Gastrocnemius medialis (tissue), 4 donors: ENCODE data around the gene PYGL. TPM values are rescaled to one million over a fixed set of nuclear protein-coding genes. Genes with fewer than 3 reads are reported as not detected.
"Not testable (repeated sequence)": the region's sequence is repeated elsewhere in the genome, so short reads cannot be mapped to it uniquely, and the experiment has no call there.

Source experiments
- ATAC-seq, 2 donors: fragments of 150-250 bp; one replicate each; pipeline ENCODE4 v1.9.1; 2016
- DNase-seq, 2 donors: peaks; one replicate each; pipeline ENCODE4 v3.0.0-alpha.2; 2019
- H3K27ac ChIP-seq, 4 donors: fragments of 200-600 bp; sonication (generic); 1 replicate in 1 of 4; 2 replicates in 3 of 4; pipeline ENCODE4 v1.5.1; 2016 to 2018; ENCODE audit warnings: mild to moderate bottlenecking in 2 of 4, moderate library complexity in 1 of 4
- H3K27me3 ChIP-seq, 3 donors: fragments of 200-600 bp; sonication (generic) in 2 of 3; 1 replicate in 1 of 3; 2 replicates in 2 of 3; pipeline versions ENCODE4 v1.5.1 to v1.6.0; 2016 to 2019; ENCODE audit warnings: mild to moderate bottlenecking in 1 of 3, moderate library complexity in 1 of 3
- H3K36me3 ChIP-seq, 2 donors: fragments of 200-600 bp; sonication (generic) in 1 of 2; one replicate each; pipeline ENCODE4 v1.5.1; 2017 to 2018
- H3K4me1 ChIP-seq, 2 donors: fragments of 200-600 bp; sonication (generic) in 1 of 2; one replicate each; pipeline ENCODE4 v1.5.1; 2016 to 2017; ENCODE audit warnings: mild to moderate bottlenecking in 2 of 2
- H3K4me3 ChIP-seq, 4 donors: fragments of 200-600 bp; sonication (generic) in 3 of 4; 1 replicate in 1 of 4; 2 replicates in 3 of 4; pipeline ENCODE4 v1.5.1; 2016 to 2019; ENCODE audit warnings: mild to moderate bottlenecking in 2 of 4
- H3K9me3 ChIP-seq, 3 donors: fragments of 200-600 bp; sonication (generic) in 2 of 3; 1 replicate in 1 of 3; 2 replicates in 2 of 3; pipeline ENCODE4 v1.5.1; 2016 to 2019
- POLR2A ChIP-seq, 2 donors: fragments of 450-650 bp; IDR thresholded peaks; one replicate each; pipeline ENCODE4 v1.6.1; 2017; ENCODE audit warnings: antibody characterized with exemption in 2 of 2, mild to moderate bottlenecking in 2 of 2, moderate library complexity in 2 of 2
- in situ Hi-C, 4 donors: fragments of 200-750 bp; cut with MboI; loops; one replicate each; pipeline versions ENCODE4 v1.15.0 to v1.8.0; 2017; ENCODE audit warnings: low sequenced_read_pairs in 4 of 4
- intact Hi-C: fragments of 100-400 bp; cut with DNase I; formaldehyde crosslinking; loops from one replicate; pipeline ENCODE4 v1.15.1; 2023; ENCODE audit warnings: low total_unique reads
- total RNA-seq, 4 donors: library from RNA; depleted of rRNA; stranded (reverse); fragments of >200 nt; gene quantifications; one replicate each; pipeline versions ENCODE4 v1.1.0 to v1.2.3, GENCODE V29; 2016
- TF ChIP-seq, protein P1 (sequence below), 5 experiments: fragments of 450-650 bp in 3 of 5; fragments of 200-600 bp in 2 of 5; sonication (generic) in 2 of 5; IDR thresholded peaks in 4 of 5; conservative IDR thresholded peaks in 1 of 5; 1 replicate in 4 of 5; 2 replicates in 1 of 5; pipeline ENCODE4 v1.5.1; 2016 to 2019; ENCODE audit warnings: antibody characterized with exemption in 5 of 5, mild to moderate bottlenecking in 3 of 5, moderate library complexity in 3 of 5

PYGL gene
- total RNA-seq, 4 donors from 2014 or later: 4.8 to 8.6 (median 6.4) TPM

DNA sequence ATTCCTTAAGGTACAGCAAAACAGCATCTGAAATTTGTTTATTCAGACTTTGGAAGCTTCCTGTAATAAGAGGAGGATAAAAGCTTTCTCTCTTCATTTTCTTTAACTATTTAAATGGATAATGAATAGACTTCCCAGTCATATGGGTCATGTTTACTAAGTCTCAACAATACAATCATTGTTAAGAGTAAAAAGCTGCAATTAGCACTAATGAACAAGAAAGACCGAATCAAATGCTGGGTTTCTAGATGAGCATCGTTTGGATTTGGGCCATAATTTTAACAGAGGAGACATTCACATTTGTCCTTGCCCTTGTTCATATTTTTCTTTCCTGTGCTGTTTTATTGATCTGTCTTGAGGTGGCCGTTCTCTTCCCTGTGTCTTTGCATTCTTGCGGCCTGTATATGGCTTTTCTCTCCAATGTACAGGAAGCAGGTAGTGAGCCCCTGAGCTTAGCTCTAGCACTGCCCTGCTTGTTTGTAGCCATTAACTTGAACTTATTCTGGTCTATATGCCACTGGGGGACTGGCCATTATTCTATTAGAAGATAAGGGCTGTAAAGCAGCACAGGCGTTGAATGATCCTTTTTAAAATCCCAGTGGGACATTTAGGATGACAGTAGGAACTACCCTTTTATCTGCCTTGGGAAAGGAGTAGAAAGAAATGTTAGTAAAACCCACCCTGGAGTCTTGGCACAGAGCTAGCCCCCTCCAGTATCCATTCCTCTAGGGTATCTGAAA is 37.8 kb downstream of the PYGL start:
- no peaks in the 10 kb centered on the region for H3K9me3 ChIP-seq
- H3K36me3 ChIP-seq: peaks cover 0 to 19% of the 10 kb centered on the region in 2 donors
- ATAC-seq (no peak), DNase-seq (no peak)
- no peak overlapping the region for H3K27ac ChIP-seq
- H3K4me3 ChIP-seq: no peak overlapping the region
- intact Hi-C loops (no loop called here), in situ Hi-C loops (no loop called here)
- TF ChIP-seq POLR2A (IDR thresholded peaks at IDR 0.05): no peak
- TF ChIP-seq, protein P1, sequence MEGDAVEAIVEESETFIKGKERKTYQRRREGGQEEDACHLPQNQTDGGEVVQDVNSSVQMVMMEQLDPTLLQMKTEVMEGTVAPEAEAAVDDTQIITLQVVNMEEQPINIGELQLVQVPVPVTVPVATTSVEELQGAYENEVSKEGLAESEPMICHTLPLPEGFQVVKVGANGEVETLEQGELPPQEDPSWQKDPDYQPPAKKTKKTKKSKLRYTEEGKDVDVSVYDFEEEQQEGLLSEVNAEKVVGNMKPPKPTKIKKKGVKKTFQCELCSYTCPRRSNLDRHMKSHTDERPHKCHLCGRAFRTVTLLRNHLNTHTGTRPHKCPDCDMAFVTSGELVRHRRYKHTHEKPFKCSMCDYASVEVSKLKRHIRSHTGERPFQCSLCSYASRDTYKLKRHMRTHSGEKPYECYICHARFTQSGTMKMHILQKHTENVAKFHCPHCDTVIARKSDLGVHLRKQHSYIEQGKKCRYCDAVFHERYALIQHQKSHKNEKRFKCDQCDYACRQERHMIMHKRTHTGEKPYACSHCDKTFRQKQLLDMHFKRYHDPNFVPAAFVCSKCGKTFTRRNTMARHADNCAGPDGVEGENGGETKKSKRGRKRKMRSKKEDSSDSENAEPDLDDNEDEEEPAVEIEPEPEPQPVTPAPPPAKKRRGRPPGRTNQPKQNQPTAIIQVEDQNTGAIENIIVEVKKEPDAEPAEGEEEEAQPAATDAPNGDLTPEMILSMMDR (IDR thresholded peaks at IDR 0.05 in 4 of 5, conservative IDR thresholded peaks at IDR 0.05 in 1 of 5): no peak
- H3K4me1 ChIP-seq: no peaks in the 10 kb centered on the region
- H3K27me3 ChIP-seq: no peaks in the 10 kb centered on the region

DNA sequence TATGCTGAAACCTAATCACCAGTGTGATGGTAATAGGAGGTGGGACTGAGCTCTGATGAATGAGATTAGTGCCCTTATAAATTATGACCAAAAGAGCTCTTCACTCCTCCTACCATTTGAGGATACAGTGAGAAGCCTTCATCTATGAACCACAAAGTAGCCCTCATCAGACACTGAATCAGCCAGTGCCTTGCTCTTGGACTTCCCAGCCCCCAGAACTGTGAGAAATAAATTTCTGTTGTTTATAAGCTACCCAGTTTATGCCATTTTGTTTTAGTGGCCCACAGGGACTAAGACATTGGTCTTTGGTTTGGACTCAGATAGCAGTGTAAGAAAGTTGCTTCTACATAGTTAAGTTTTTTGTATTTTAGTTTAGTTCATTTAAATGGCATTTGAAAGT is 39.6 kb downstream of the PYGL start:
- TF ChIP-seq, protein P1 (IDR thresholded peaks at IDR 0.05 in 4 of 5, conservative IDR thresholded peaks at IDR 0.05 in 1 of 5): no peak
- TF ChIP-seq POLR2A (IDR thresholded peaks at IDR 0.05): no peak
- no peak overlapping the region for H3K27ac ChIP-seq
- DNase-seq (no peak), ATAC-seq (no peak)
- no peaks in the 10 kb centered on the region for H3K27me3 ChIP-seq
- peaks cover 0 to 15% of the 10 kb centered on the region in 2 donors for H3K36me3 ChIP-seq
- in situ Hi-C loops (no loop called here), intact Hi-C loops (no loop called here)
- H3K9me3 ChIP-seq: no peaks in the 10 kb centered on the region
- no peaks in the 10 kb centered on the region for H3K4me1 ChIP-seq
- H3K4me3 ChIP-seq: no peak overlapping the region

GRCh38 chr14:50901361-50901760 is 42.9 kb downstream of the PYGL start:
- ATAC-seq: no peak
- in situ Hi-C loops: no loop called here
- no peak for TF ChIP-seq POLR2A (IDR thresholded peaks at IDR 0.05)
- TF ChIP-seq, protein P1 (IDR thresholded peaks at IDR 0.05 in 4 of 5, conservative IDR thresholded peaks at IDR 0.05 in 1 of 5): no peak
- no peaks in the 10 kb centered on the region for H3K9me3 ChIP-seq
- no peak overlapping the region for H3K27ac ChIP-seq
- peaks cover 0 to 6% of the 10 kb centered on the region in 2 donors for H3K36me3 ChIP-seq
- no peak for DNase-seq
- intact Hi-C loops: no loop called here
- no peaks in the 10 kb centered on the region for H3K27me3 ChIP-seq
- H3K4me3 ChIP-seq: no peak overlapping the region
- H3K4me1 ChIP-seq: no peaks in the 10 kb centered on the region

DNA sequence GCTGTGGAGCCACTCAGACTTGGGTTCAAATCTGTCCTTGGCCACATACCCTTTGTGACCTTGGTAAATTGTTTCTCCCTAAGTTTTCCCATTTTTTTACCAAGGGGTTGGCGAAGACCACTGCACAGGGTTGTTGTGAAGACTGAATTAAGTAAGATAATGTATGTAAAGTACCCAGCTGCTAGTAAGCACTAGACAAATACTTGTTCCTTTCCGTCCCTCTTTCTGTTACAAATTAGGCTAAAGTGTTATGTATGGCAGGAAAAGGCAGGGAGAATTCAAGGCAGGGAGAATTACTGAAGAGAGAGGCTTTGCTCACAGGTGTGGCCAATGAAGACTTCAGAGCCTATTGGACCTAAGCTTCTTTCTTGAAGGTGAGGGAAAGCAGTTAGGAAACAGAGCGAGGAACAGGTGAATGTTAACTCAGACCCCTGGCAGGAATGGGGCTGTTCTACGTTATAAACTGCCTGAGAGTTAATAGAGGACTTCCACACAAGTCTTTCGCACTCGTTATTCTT is 46.6 kb downstream of the PYGL start:
- no peak for TF ChIP-seq POLR2A (IDR thresholded peaks at IDR 0.05)
- TF ChIP-seq, protein P1 (IDR thresholded peaks at IDR 0.05 in 4 of 5, conservative IDR thresholded peaks at IDR 0.05 in 1 of 5): no peak
- intact Hi-C loops: no loop called here

DNA sequence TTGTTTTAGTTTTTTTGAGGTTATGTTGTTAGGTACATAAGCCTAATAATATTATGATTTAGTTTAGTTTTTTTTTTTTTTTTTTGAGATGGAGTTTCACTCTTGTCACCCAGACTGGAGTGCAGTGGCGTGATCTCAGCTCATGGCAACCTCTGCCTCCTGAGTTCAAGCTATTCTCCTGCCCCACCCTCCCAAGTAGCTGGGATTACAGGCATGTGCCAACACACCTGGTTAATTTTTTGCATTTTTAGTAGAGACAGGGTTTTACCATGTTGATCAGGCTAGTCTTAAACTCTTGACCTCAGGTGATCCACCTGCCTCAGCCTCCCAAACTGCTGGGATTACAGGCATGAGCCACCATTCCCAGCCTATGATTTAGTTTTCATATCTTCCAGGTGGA is 47.3 kb downstream of the PYGL start:
- H3K4me1 ChIP-seq, H3K36me3 ChIP-seq, H3K27ac ChIP-seq, DNase-seq, H3K27me3 ChIP-seq, in situ Hi-C loops, intact Hi-C loops, ATAC-seq, H3K4me3 ChIP-seq, H3K9me3 ChIP-seq: not testable (repeated sequence)

More for the DNA sequence above, 46.6 kb downstream of the PYGL start:
- no peaks in the 10 kb centered on the region for H3K9me3 ChIP-seq
- ATAC-seq: no peak
- H3K4me3 ChIP-seq: no peak overlapping the region
- no peaks in the 10 kb centered on the region for H3K4me1 ChIP-seq
- H3K27me3 ChIP-seq: no peaks in the 10 kb centered on the region
- DNase-seq: no peak
- H3K36me3 ChIP-seq: no peaks in the 10 kb centered on the region
- in situ Hi-C loops: no loop called here
- H3K27ac ChIP-seq: no peak overlapping the region

DNA sequence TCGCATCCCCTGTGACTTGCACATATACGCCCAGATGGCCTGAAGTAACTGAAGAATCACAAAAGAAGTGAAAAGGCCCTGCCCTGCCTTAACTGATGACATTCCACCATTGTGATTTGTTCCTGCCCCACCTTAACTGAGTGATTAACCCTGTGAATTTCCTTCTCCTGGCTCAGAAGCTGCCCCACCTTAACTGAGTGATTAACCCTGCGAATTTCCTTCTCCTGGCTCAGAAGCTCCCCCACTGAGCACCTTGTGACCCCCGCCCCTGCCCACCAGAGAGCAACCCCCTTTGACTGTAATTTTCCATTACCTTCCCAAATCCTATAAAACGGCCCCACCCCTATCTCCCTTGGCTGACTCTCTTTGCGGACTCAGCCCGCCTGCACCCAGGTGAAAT is 47.9 kb downstream of the PYGL start:
- H3K27ac ChIP-seq, H3K4me1 ChIP-seq, ATAC-seq, H3K4me3 ChIP-seq, H3K36me3 ChIP-seq, H3K9me3 ChIP-seq, DNase-seq, H3K27me3 ChIP-seq, intact Hi-C loops, in situ Hi-C loops: not testable (repeated sequence)
